K562 (cell line): ENCODE results near the gene CNTN6. TPM values are rescaled to one million over a fixed set of nuclear protein-coding genes. Genes with fewer than 3 reads are reported as not detected.

Experiments used
- ATAC-seq: fragments of 200-7000 bp; cut with Tn5 transposase; 3 replicates; pipeline ENCODE4 v1.9.1; 2020; ENCODE audit warnings: moderate library complexity
- BruUV-seq: library from RNA; stranded (reverse); fragments of 400-500 nt; replicated peaks from 2 replicates; lab custom pipeline; 2021; lab: Mats Ljungman, UMichigan
- CTCF ChIA-PET: fragments of 300-600 bp; formaldehyde crosslinking; extraction: SDS; loops from one replicate; lab custom pipeline; 2021; ENCODE audit warnings: low intra/inter-chr PET ratio; lab: Yijun Ruan, JAX
- POLR2A ChIA-PET: fragments of 300-600, 350-650 bp; sonication (Branson Sonifier 250); formaldehyde crosslinking; extraction: SDS; loops from one replicate; lab custom pipeline; 2021; ENCODE audit warnings: antibody characterized with exemption, inconsistent platforms; lab: Yijun Ruan, JAX
- DNase-seq, 4 experiments: peaks; one replicate each; pipeline versions ENCODE4 v3.0.0 to v3.0.0-alpha.2; 2011 to 2018; ENCODE audit warnings: low spot score in 3 of 4, mixed read lengths in 3 of 4; ENCODE audit errors: extremely low read depth in 1 of 4
- FAIRE-seq: peaks from 2 replicates; lab custom pipeline; 2011; peaks lifted over from hg19 to GRCh38; lab: Jason Lieb, UNC
- H2AFZ ChIP-seq: 2 replicates; pipeline ENCODE4 v1.6.0; 2011; ENCODE audit warnings: low read depth, low read length, control low read depth, inconsistent platforms
- H3K27ac ChIP-seq: fragments of 200-600 bp; 3 replicates; pipeline ENCODE4 v1.8.0; 2011; ENCODE audit warnings: low read depth, mild to moderate bottlenecking, control low read depth, inconsistent platforms, low read length, moderate library complexity, mixed read lengths; ENCODE audit errors: extremely low read depth
- H3K27me3 ChIP-seq, 2 experiments: fragments of 300-600 bp in 1 of 2; 2 replicates in 1 of 2; 3 replicates in 1 of 2; pipeline versions ENCODE4 v1.6.0 to v1.8.0; 2011; ENCODE audit warnings: inconsistent platforms in 2 of 2, low read length in 2 of 2, mild to moderate bottlenecking in 1 of 2, mixed read lengths in 1 of 2, moderate library complexity in 1 of 2; ENCODE audit not compliant: control insufficient read depth in 2 of 2, insufficient read depth in 2 of 2
- H3K36me3 ChIP-seq: fragments of 300-600 bp; 3 replicates; pipeline ENCODE4 v1.8.0; 2011; ENCODE audit warnings: mild to moderate bottlenecking, low read length, inconsistent platforms; ENCODE audit not compliant: control insufficient read depth, insufficient read depth
- H3K4me1 ChIP-seq, 2 experiments: fragments of 200-600 bp in 1 of 2; replicated peaks in 1 of 2; 2 replicates in 1 of 2; 3 replicates in 1 of 2; pipeline versions ENCODE4 v1.5.1 to v1.8.0; 2011; ENCODE audit warnings: inconsistent platforms in 2 of 2, low read length in 2 of 2, mild to moderate bottlenecking in 1 of 2, mixed read lengths in 1 of 2, moderate library complexity in 1 of 2; ENCODE audit not compliant: control insufficient read depth in 2 of 2, insufficient read depth in 2 of 2
- H3K4me2 ChIP-seq: 2 replicates; pipeline ENCODE4 v1.6.1; 2011; ENCODE audit warnings: low read length, control low read depth, inconsistent platforms, mixed read lengths; ENCODE audit not compliant: insufficient read depth
- H3K4me3 ChIP-seq: fragments of 200-600 bp; sonication (generic), shearing (Covaris generic); 2 replicates; pipeline ENCODE4 v1.5.1; 2016; ENCODE audit warnings: control low read depth, inconsistent platforms
- H3K79me2 ChIP-seq: fragments of 200-600 bp; 3 replicates; pipeline ENCODE4 v1.8.0; 2011; ENCODE audit warnings: low read length, inconsistent platforms; ENCODE audit not compliant: control insufficient read depth, insufficient read depth
- H3K9ac ChIP-seq, 2 experiments: 2 replicates each; pipeline versions ENCODE4 v1.6.0 to v1.6.1; 2011; ENCODE audit warnings: low read depth in 2 of 2, low read length in 2 of 2, control low read depth in 1 of 2, inconsistent platforms in 1 of 2, mild to moderate bottlenecking in 1 of 2, mixed read lengths in 1 of 2; ENCODE audit not compliant: insufficient read depth in 1 of 2
- H3K9me1 ChIP-seq: one replicate; pipeline ENCODE4 v1.6.0; 2011; ENCODE audit warnings: inconsistent platforms, mild to moderate bottlenecking, low read length, moderate library complexity; ENCODE audit not compliant: control insufficient read depth, insufficient read depth
- H3K9me3 ChIP-seq: replicated peaks from 2 replicates; pipeline ENCODE4 v1.5.1; 2011; ENCODE audit warnings: low read depth, low read length, inconsistent platforms; ENCODE audit not compliant: control insufficient read depth, insufficient read depth
- H4K20me1 ChIP-seq: replicated peaks from 2 replicates; pipeline ENCODE4 v1.6.1; 2011; ENCODE audit warnings: low read length, inconsistent platforms, mixed read lengths; ENCODE audit not compliant: control insufficient read depth, insufficient read depth
- C11orf30 ChIP-seq: fragments of 450-650 bp; IDR thresholded peaks from 2 replicates; pipeline ENCODE4 v1.6.1; 2016; ENCODE audit warnings: low read depth, mild to moderate bottlenecking
- CBFA2T2 ChIP-seq: fragments of 450-650 bp; conservative IDR thresholded peaks from 2 replicates; pipeline ENCODE4 v1.6.1; 2017; ENCODE audit warnings: mild to moderate bottlenecking
- EHMT2 ChIP-seq: fragments of 450-650 bp; IDR thresholded peaks from 2 replicates; pipeline ENCODE4 v1.6.1; 2018; ENCODE audit warnings: antibody characterized with exemption
- ESRRB ChIP-seq: fragments of 250-450 bp; sonication (Bioruptor Pico); IDR thresholded peaks from 2 replicates; pipeline ENCODE4 v1.5.0; 2020; ENCODE audit warnings: mild to moderate bottlenecking, moderate library complexity, borderline replicate concordance
- FOXJ3 ChIP-seq: sonication (generic); formaldehyde crosslinking; IDR thresholded peaks from 2 replicates; pipeline ENCODE4 v1.4.0; 2020; ENCODE audit warnings: mild to moderate bottlenecking, missing genetic modification reagents
- HNRNPL ChIP-seq: fragments of 200-400 bp; formaldehyde crosslinking; IDR thresholded peaks from 2 replicates; pipeline ENCODE4 v1.6.1; 2017; ENCODE audit warnings: low read depth, mild to moderate bottlenecking, low read length
- NR3C1 ChIP-seq: sonication (generic); formaldehyde crosslinking; IDR thresholded peaks from 2 replicates; pipeline ENCODE4 v1.8.1; 2022; ENCODE audit warnings: missing genetic modification reagents
- PCBP1 ChIP-seq: fragments of 200-400 bp; formaldehyde crosslinking; IDR thresholded peaks from 2 replicates; pipeline ENCODE4 v1.6.1; 2018; ENCODE audit warnings: mild to moderate bottlenecking, low read depth, low read length; ENCODE audit not compliant: poor library complexity, severe bottlenecking
- POLR2H ChIP-seq: IDR thresholded peaks from 2 replicates; pipeline ENCODE4 v1.6.1; 2016; ENCODE audit warnings: missing genetic modification characterization, low read depth, mild to moderate bottlenecking, control low read depth, missing compliant biosample characterization, moderate library complexity
- POU5F1 ChIP-seq: fragments of 150-350 bp; IDR thresholded peaks from 2 replicates; pipeline ENCODE4 v1.6.1; 2014; ENCODE audit warnings: borderline replicate concordance, low read length, low read depth, mild to moderate bottlenecking; ENCODE audit not compliant: partially characterized antibody
- PRDM10 ChIP-seq: fragments of 450-650 bp; IDR thresholded peaks from 2 replicates; pipeline ENCODE4 v1.6.1; 2018; ENCODE audit not compliant: partially characterized antibody
- SOX6 ChIP-seq: fragments of 450-650 bp; IDR thresholded peaks from 2 replicates; pipeline ENCODE4 v1.6.1; 2014; ENCODE audit warnings: mild to moderate bottlenecking
- ZC3H4 ChIP-seq: sonication (generic); formaldehyde crosslinking; IDR thresholded peaks from 2 replicates; pipeline ENCODE4 v1.9.0; 2021; ENCODE audit warnings: missing genetic modification reagents, borderline replicate concordance
- ZNF785 ChIP-seq: fragments of 250-450 bp; sonication (Bioruptor Pico); IDR thresholded peaks from 2 replicates; pipeline ENCODE4 v1.4.0; 2020; ENCODE audit warnings: mild to moderate bottlenecking
- WGBS: fragments of 100-300 bp; shearing (Covaris generic); methylation state at CpG from one replicate; pipeline ENCODE4 v1.1.6; 2016; ENCODE audit warnings: low coverage, mixed read lengths; ENCODE audit not compliant: insufficient coverage; ENCODE audit errors: missing lambda C conversion rate; 5-methylcytosine and 5-hydroxymethylcytosine counted together
- in situ Hi-C: fragments of 300-500 bp; cut with MboI; formaldehyde crosslinking; loops from 4 replicates; pipeline ENCODE4 v1.15.0; 2018; ENCODE audit warnings: inconsistent platforms, mixed read lengths
- intact Hi-C: fragments of 100-400 bp; cut with micrococcal nuclease; formaldehyde crosslinking; loops from 2 replicates; pipeline ENCODE4 v1.14.2; 2022
- polyA plus RNA-seq, 8 experiments: library from polyadenylated mRNA; depleted of rRNA in 4 of 8; stranded (reverse) in 5 of 8; unstranded in 3 of 8; fragments of >200 nt; fragmentation: Nextera tagmentation in 2 of 8; fragmentation: Illumina TruSeq in 1 of 8; extraction: Ambion mirVana in 2 of 8; extraction: Trizol in 1 of 8; gene quantifications; 2 replicates each; pipeline versions ENCODE4 v1.2.1 to v1.2.3, GENCODE V29; 2011 to 2014; ENCODE audit warnings: inconsistent platforms in 1 of 8, missing spikeins in 1 of 8
- total RNA-seq, 7 experiments: library from RNA; depleted of rRNA in 6 of 7; stranded (reverse); fragments of >200 nt in 6 of 7; fragmentation: Illumina TruSeq in 2 of 7; extraction: Trizol in 2 of 7; gene quantifications; 2 replicates each; pipeline versions ENCODE4 v1.2.1 to v1.2.3, GENCODE V29; 2011 to 2021; ENCODE audit warnings: low replicate concordance in 1 of 7

Gene CNTN6
- total and polyA plus RNA-seq, 9 of the 15 experiments (the other 6 are each of a cell fraction or from before 2014, with no cell fraction given): not detected

DNA sequence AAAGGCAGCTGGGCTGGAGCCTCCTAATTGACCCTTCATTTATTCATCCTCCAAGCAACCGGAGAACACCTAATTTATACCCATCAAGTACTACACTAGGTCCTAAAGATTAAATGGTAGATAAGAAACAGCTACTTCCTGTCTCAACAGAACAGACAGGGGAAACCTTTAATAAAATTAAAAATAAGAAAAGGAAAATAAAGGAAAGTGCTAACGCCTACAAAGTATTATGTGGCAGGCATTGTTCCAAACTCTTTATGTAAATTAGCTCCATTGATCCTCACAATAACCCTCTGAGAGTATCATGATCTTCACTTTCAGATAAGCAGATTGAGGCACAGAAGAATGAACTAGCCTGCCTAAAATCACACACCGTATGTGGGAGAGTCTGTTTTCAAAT is 139.5 kb downstream of the CNTN6 start:
- H4K20me1 ChIP-seq: no peaks in the 10 kb centered on the region
- no peak overlapping the region for H3K4me3 ChIP-seq
- H3K9me1 ChIP-seq: no peaks in the 10 kb centered on the region
- no peaks in the 10 kb centered on the region for H3K27me3 ChIP-seq
- no peaks in the 10 kb centered on the region for H3K9me3 ChIP-seq
- H3K4me2 ChIP-seq: no peak overlapping the region
- no peak overlapping the region for H3K27ac ChIP-seq
- intact Hi-C loops (no loop called here), in situ Hi-C loops (no loop called here)
- H2AFZ ChIP-seq: no peak overlapping the region
- WGBS: 5% methylated on average over 3 of the region's 3 CpGs
- no peak for ATAC-seq
- POLR2A ChIA-PET: no interaction called here
- CTCF ChIA-PET: no interaction called here
- TF ChIP-seq NR3C1 (CRISPR knock-in tag) (no peak), PRDM10 (no peak), ZC3H4 (CRISPR knock-in tag) (no peak), C11orf30 (no peak), ZNF785 (CRISPR knock-in tag) (no peak), POU5F1 (no peak), FOXJ3 (CRISPR knock-in tag) (no peak), ESRRB (no peak), SOX6 (no peak), EHMT2 (no peak), CBFA2T2 (no peak), PCBP1 (no peak), POLR2H (tag) (no peak), HNRNPL (no peak)
- DNase-seq: no peak
- no peaks in the 10 kb centered on the region for H3K36me3 ChIP-seq
- H3K9ac ChIP-seq: no peak overlapping the region
- no peaks in the 10 kb centered on the region for H3K79me2 ChIP-seq
- no peak for FAIRE-seq
- BruUV-seq: no TSS peak
- H3K4me1 ChIP-seq: no peaks in the 10 kb centered on the region
